GM10266 (cell line): Measurements from ENCODE around the gene SPEM2.

Experiments
- DNase-seq: peaks from one replicate; pipeline ENCODE4 v3.0.0; 2012; ENCODE audit errors: extremely low spot score
- TF ChIP-seq, protein P1 (sequence below): IDR thresholded peaks from 2 replicates; pipeline ENCODE4 v1.5.1; 2012; ENCODE audit warnings: mild to moderate bottlenecking, low read depth; ENCODE audit not compliant: control insufficient read depth, insufficient read depth; ENCODE audit errors: missing control alignments

Gene SPEM2

DNA sequence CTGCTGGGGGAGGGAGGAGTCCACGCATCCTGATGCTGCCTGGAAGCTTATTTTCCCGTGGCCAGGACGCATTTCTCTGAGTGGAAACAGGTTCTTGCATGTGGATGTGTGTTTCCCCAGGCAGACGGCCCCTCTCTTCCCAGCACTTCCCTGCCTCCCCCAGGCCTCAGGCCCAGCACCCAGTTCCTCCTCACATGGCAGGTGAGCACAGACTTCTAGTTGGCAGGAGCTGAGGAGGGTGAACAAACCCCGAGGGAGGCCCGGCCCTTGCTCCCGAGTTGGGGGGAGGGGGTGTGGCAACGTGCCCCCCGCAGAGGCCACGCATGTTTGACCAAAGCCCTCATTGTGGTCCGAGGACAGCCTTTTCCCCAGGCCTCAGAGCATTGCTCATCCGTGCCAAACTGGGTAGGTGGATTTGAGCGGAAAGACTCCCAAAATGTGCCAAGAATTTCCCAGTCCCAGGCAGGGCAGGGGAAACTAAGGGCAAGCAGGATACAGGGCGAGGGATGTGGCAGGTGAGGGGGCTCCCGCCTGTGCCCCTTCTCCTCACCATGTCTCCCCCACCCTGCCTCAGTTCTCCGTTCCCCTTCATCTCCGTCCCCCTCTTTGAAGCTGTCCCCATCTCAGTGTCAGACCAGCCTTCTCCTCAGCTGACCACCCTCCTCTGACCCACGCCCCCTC lies 6.8 kb upstream of the SPEM2 start:
- TF ChIP-seq, protein P1, sequence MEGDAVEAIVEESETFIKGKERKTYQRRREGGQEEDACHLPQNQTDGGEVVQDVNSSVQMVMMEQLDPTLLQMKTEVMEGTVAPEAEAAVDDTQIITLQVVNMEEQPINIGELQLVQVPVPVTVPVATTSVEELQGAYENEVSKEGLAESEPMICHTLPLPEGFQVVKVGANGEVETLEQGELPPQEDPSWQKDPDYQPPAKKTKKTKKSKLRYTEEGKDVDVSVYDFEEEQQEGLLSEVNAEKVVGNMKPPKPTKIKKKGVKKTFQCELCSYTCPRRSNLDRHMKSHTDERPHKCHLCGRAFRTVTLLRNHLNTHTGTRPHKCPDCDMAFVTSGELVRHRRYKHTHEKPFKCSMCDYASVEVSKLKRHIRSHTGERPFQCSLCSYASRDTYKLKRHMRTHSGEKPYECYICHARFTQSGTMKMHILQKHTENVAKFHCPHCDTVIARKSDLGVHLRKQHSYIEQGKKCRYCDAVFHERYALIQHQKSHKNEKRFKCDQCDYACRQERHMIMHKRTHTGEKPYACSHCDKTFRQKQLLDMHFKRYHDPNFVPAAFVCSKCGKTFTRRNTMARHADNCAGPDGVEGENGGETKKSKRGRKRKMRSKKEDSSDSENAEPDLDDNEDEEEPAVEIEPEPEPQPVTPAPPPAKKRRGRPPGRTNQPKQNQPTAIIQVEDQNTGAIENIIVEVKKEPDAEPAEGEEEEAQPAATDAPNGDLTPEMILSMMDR: no peak
- no peak for DNase-seq

DNA sequence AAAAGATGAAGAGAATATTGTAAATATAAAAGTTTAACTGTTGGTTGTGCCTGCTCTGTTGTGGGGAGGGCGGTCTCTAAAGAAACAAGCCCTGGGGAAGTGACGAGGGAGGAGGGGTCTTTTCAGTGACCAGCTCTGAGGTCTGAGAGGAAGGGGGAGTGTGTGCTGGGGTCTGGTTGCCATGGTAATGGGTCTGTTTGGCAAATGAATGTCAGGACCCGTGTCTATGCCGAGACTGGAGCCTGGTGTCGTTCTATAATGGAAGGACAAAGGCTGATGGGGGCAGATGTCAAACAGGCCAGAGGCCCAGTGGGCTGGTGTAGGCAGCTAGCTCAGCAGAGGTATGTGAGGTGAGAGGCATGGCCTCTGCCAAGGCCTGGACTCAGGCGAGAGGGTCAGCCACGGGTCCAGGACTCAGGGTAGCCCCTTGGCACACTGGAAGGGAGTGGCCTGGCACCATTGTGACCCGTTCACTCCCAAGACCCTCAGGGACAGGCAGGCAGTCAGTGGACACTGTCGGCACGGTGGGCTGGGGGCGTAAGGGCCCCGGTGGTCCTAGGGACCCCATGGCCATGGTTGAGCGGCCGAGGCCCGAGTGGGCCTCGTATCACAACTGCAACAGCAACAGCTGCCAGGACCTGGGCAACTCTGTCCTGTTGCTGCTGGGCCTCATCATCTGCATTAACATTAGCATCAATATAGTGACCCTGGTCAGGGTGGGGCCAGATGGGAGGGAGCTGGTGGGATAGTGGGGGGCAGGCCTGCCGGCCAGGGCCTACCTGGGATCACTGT lies 5.4 kb upstream of the SPEM2 start, which contains the start of gene SPEM1:
Gene SPEM1 (plus strand): TSS at position 506 of the 792 bp plus-strand sequence. CDS start 61 bp downstream, at position 567.
- DNase-seq: no peak
- TF ChIP-seq, protein P1: no peak

DNA sequence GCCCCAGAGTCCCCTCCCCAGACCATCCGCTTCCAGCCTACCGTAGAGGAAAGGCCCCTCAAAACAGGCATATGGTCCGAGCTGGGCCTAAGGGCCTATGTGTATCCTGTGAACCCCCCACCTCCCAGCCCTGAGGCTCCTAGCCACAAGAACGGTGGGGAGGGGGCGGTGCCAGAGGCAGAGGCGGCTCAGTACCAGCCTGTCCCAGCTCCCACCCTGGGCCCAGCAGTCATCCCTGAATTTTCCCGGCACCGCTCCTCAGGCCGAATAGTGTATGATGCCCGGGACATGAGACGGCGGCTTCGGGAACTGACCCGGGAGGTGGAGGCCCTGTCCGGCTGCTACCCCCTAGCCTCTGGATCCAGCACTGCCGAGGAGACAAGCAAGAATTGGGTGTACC lies 4.2 kb upstream of the SPEM2 start:
- TF ChIP-seq, protein P1: no peak

DNA sequence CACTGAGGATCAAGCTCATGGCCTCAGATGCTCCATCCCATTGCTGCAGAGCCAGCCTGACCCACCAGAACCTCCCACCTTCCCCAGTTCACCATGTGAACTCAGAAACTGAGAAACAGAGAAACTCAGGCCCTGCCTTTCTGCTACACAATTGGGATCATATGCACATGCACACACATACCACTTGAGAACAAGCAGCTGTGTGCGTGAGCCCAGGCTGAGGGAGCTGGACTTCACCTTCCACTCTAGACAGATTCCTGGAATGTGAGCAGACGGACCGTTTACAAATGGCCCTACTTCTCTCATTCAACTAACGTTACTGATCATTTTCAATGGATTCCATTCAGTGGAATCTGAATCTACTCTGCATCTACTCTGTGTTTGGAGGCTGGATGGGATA lies 1.7 kb upstream of the SPEM2 start:
- no peak for DNase-seq
- TF ChIP-seq, protein P1: no peak

More for the DNA sequence above, 4.2 kb upstream of the SPEM2 start:
- DNase-seq: no peak

DNA sequence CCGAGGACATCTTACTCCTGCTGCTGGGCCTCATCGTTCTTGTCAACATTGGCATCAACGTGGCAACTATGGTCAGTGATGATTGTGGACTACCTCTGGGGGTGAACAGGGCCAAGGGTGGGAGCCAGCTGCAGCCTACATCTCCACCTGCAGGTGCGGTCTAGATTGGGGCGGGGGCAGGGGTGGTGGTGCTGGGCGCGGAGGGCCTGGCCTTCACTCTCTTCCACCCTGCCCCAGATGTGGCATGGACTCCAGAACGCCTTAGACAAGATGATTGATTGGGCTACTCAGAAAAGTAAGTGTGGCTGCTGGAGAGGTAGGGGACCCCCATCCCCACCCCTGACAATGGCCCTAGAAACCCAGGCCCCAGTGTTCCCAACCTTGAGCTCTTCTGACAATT lies 340 bp downstream of the SPEM2 start:
- TF ChIP-seq, protein P1: no peak
- DNase-seq: no peak

DNA sequence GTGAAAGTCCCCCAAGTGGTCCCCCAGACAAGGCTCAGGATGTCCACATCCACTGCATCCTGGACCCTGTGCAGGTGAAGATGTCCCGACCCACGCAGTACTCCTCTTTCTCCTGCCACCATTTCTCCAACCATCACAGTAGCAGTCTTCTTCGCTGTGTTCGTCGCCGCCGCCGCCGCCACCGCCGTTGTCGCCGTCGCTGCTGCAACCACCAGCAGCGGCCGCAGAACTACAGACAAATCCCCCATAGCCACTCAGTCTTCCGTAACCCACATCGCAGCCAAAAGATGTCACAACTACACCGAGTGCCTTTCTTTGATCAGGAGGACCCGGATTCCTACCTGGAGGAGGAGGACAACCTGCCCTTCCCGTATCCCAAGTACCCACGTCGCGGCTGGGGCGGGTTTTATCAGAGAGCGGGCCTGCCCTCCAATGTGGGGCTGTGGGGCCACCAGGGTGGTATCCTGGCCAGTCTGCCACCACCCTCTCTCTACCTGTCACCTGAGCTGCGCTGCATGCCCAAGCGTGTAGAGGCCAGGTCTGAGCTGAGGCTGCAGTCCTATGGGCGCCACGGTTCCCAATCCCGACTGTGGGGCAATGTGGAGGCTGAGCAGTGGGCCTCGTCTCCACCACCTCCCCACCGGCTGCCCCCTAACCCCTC lies 917 bp downstream of the SPEM2 start:
- DNase-seq: no peak
- TF ChIP-seq, protein P1: no peak
